Activated gamma-delta T cell treated with anti-CD3 and anti-CD28 coated beads, Interleukin-2, amount 50 U/mL, for 16 hours (primary cell): ENCODE measurements around the gene NELL2.
"Not testable (repeated sequence)": the region's sequence is repeated elsewhere in the genome, so short reads cannot be mapped to it uniquely, and the experiment has no call there.

ENCODE experiments used
- DNase-seq: peaks from one replicate; pipeline ENCODE4 v3.0.0-alpha.2; 2020; ENCODE audit warnings: low read depth

Gene NELL2

GRCh38 chr12:44847403-44847802, 28.7 kb downstream of the NELL2 start:
- no peak for DNase-seq

GRCh38 chr12:44846826-44847225, 29.3 kb downstream of the NELL2 start:
- no peak for DNase-seq

GRCh38 chr12:44842669-44843068, 33.4 kb downstream of the NELL2 start:
- no peak for DNase-seq

- DNase-seq: no peak
Measured at GRCh38 chr12:44839785-44840184, 36.3 kb downstream of the NELL2 start.

DNA sequence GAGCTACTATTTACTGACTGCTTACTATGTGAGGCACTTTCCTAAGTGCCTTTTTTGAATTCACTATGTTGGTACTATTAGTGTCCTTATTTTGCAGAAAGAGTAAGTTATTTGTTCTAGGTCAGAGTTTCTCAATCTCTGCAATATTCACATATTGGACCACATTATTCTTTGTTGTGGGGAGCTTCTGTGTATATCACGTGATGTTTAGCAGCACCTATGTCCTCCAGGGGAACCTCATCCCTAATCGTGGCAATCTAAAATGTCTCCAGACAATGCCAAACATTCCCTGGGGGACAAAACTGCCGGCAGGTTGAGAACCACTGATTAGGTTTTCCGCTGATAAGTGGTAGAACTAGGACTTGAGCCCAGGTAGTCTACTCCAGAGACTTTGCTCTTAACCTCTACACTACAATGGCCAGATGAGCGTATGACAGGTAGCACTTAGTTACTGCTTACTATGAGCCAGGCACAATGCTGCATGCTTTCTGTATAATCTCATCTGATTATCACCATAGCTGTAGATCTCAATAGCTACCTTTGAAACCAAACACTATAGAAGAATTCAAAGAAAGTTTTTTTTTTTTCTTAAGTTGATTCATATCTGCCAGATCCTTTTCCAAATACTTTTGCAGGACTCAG, 38.9 kb downstream of the NELL2 start:
- DNase-seq: no peak

DNA sequence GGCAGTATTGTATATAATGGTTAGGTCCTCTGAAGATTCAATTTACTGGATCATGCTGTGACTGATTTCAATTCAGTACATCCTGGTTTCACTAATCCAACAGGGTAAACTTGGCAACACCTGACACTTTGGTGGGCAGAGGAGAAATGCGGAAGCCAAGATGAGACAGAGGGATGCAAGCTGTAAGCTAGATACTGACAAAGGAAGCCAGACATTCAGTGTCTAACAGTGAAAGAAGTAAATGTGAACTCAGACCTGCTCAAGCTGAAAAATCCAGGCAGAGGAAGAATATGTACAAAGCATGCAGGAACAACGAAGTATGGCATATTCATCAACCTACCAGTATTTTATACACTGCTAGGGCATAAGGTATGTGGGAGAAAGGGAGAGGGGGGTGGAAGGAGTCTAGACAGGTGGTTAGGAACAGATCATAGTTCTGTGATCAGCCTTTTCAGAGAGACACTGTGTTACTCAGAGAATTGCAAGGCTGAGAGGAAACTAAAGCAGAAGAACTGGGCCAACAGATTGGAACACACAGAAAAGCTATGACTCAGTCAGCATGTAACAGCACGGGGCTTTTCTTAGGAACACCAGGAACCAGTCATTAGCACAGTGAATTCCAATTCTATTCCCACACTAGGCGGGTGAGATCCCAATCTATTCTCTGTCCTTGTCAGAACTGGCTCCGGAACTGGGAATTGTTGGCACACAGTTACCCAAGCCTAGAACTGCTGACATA, 40.3 kb downstream of the NELL2 start:
- peak; percentile 7 for DNase-seq

- not testable (repeated sequence) for DNase-seq
Measured at GRCh38 chr12:44834996-44835395, 41.1 kb downstream of the NELL2 start.

GRCh38 chr12:44833561-44833960, 42.6 kb downstream of the NELL2 start:
- no peak for DNase-seq

DNA sequence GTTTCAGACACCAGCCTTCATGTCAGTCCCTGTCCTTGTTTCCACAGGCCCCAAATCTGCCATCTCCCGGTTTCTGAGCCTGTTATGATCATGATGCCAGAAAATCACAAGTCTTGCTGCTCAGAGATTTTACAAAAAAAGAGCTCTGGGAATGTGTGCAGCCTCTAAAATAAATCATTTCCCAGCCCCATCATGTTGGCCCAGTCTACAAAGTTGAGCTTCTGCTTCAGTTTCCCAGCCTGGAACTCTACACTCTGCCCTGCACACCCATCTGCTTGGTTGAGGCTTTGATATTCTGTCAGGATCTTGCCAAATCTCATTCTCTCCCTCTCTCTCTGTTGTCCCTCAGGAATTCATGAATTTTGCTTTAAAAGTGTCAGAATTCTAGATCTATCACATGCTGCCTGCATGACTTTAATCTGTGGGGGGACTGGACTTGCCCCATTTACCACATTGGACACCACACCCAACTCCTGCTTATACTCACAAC, 45.5 kb downstream of the NELL2 start:
- DNase-seq: no peak

DNA sequence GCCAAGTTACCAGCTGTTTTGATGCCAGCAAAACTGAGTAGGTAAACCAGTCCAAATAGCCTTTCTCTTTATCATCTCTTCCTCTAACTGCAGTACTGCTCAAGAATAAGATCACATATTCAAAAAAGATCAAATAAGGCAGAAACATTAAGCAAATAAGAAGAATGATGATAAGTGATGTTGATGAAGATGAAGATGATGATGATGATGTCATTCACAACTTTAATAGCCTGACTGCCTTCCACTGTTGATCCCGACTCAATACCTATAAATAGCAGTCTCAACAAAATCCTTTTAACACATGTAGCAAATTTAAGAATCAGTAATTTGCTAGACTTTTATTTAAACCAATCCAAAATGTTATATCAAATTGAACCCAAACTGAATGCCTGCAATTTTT, 47.1 kb downstream of the NELL2 start:
- no peak for DNase-seq

DNA sequence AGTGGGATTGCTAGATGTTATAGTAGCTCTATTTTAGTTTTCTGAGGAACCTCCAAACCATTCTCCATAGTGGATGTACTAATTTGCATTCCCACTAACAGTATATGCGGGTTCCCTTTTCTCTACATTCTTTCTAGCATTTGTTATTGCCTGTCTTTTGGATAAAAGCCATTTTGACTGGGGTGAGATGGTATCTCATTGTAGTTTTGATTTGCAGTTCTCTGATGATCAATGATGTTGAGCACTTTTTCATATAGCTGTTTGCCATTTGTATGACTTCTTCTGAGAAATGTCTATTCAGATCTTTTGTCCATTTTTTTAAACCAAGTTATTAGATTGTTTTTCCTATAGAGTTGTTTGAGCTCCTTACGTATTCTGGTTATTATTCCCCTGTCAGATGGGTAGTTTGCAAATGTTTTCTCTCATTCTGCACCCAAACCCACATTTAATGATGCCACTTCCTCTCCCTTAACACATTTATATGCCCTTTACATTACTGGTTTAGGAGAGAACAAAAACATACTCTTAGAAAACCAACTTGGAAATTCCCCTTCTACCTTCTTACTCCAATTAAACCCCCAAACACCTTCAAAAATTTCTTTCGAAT, 48.2 kb downstream of the NELL2 start:
- DNase-seq: no peak

GRCh38 chr12:44821702-44822101, 54.4 kb downstream of the NELL2 start:
- not testable (repeated sequence) for DNase-seq

DNA sequence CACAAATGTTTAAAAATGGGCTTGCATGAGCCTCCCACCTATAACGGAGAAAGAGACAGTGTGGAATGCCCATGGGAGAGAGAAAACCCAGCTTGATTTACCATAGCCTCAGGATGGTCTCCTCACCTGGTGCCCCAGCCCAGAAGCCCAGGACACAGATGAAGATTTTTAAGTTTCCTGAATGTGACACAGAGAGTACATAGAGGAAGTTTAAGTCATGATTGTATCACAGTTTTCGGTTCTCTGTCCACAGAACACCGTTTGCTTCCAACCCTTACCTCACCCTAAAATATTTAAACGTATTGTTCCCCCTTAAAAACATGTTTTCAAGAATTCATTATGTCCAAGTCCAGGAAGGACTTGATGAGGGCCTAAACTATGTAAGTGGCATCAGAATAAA, 56.2 kb downstream of the NELL2 start:
- DNase-seq: no peak

- no peak for DNase-seq
Measured at GRCh38 chr12:44817687-44818086, 58.4 kb downstream of the NELL2 start.

GRCh38 chr12:44816446-44817017, 59.6 kb downstream of the NELL2 start:
- DNase-seq: no peak

DNA sequence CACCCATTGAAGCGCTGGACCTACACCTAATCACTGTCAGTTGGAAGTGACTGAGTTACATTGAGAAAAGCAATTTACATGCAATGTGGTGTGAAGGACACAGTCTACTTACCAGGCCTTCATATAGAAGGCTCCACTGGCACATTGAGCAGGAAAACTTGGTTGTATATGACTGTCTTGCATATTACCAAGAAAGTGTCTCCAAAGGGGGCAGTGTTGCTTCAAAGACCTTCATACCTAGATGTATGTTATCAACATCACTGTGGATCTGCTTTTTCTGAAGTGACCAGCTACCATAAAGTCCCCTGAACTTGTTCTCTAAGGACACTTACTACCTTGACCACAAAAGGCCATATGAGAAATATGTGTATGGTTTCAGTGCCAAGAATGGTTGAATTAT, 64.1 kb downstream of the NELL2 start:
- DNase-seq: peak; percentile 29

GRCh38 chr12:44804068-44804467, 72.0 kb downstream of the NELL2 start:
- DNase-seq: no peak

DNA sequence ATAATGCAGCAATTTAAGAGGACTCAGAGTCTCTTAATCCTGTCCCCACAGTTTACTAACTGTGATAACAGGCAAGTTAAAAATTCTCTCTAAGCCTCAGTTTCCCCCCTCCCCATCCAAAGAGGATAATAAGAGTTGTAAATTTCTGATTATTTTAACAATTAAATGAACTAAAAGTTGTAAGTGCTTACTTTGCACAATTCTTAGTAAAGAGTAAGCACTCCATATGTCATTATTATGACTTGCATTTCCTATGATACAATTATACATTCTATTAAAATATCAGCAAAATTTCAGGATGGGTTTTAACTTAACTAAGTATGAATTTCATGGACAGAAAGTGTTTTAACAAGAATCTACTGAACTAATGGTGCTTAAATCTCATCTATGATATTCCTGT, 80.1 kb downstream of the NELL2 start:
- DNase-seq: no peak

GRCh38 chr12:44788731-44789130, 87.4 kb downstream of the NELL2 start:
- no peak for DNase-seq

DNA sequence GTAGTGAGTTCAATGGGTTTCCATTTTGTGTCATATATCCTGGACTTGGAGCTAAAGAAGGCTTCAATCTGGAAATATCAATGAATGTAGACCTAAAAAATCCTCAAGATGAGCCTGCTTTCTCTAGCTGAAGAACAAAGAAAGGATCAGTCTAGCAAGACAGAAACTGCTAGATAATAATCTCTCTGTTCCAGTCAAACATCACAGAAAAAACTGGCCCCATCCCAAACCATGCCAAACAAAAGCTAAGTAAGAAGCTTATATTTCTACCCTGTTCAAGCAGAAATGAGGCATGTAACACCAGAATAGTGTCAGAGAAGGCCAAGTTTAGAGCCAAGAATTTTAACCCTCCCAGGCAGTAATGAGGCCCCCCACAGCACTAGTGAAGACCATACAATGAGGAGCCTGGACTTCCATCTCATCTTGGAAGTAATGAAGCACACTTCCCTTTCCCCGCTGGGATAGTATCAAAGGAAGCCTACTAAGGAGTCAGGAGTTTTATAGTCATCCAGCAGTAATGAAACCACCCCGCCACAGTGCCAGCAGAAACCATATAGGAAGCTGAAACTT, 95.8 kb downstream of the NELL2 start:
- no peak for DNase-seq

DNA sequence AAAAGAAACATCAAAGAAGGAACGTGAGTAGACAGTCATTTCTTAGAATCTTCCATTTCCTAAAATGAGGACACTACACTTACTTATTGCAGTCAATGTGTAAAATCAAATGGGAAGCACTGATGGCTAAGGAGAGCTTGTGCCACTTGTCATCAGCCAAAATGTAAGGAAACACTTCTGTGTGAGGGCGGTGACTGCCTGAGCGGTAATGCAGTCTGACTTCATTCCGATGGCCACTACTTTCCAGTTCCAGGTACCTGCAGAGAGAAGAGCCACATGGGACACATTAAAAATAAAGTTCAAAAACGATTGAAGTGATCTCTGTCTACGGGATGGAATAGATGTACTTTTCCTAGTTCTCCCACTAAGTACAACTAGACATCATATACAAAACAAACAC, 96.3 kb downstream of the NELL2 start:
- DNase-seq: no peak

DNA sequence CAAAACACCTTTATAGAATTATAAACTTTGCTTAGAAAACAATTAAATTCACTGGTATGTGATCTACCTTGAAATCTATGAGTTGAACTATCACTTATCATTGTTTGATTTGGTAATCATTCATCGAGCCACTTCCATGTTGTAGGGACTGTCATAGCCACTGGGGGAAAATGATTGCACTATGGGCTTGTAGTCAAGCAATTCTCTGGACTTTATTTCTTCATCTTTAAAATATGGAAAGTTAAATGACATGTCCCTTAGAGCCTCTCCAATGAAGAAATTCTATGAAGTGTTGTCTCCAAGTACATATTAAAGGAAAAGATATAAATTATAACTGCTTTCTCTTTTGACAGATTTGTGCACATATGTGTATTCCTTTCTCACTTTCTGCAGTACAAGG, 97.3 kb downstream of the NELL2 start:
- DNase-seq: no peak

DNA sequence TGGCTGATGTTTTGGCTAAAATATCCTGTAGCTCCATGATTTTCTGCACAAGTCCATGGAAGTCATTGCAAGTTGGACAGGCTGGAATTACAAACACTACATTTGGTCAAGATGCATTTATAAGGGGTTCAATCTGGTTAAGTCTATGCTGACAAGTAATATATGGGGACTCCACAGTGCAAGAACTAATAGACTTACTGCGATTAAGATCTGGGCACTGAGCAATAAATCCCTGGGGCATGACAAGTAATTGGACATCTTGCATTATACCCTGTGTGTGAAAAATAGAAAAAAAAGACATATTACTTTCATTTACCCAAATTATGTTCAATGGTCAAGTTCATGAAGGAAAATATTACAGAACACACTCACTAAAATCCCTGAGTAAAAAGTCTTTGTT, 99.1 kb downstream of the NELL2 start:
- DNase-seq: no peak
